H1 (cell line): ENCODE measurements around the gene PLGLB1. TPM values are rescaled to one million over a fixed set of nuclear protein-coding genes. Genes with fewer than 3 reads are reported as not detected.
"Not testable (repeated sequence)": the region's sequence is repeated elsewhere in the genome, so short reads cannot be mapped to it uniquely, and the experiment has no call there.

Experiments
- CTCF ChIA-PET: fragments of 300-600 bp; sonication (Branson Sonifier 250); formaldehyde crosslinking; loops from one replicate; lab custom pipeline; 2021; ENCODE audit not compliant: partially characterized antibody; lab: Charles Lee
- POLR2A ChIA-PET: fragments of 300-600 bp; sonication (Branson Sonifier 250); formaldehyde crosslinking; loops from one replicate; lab custom pipeline; 2021; ENCODE audit warnings: inconsistent platforms; ENCODE audit not compliant: partially characterized antibody; lab: Charles Lee
- DNase-seq, 2 experiments: peaks; one replicate each; pipeline versions ENCODE4 v3.0.0 to v3.0.0-alpha.2; 2010 to 2022; ENCODE audit warnings: low spot score in 2 of 2, low read depth in 1 of 2, mixed read lengths in 1 of 2
- FAIRE-seq: peaks from 2 replicates; lab custom pipeline; 2011; peaks lifted over from hg19 to GRCh38; lab: Jason Lieb, UNC
- H2AFZ ChIP-seq: 2 replicates; pipeline ENCODE4 v1.8.1; 2012; ENCODE audit warnings: low read length, inconsistent platforms
- H2AK5ac ChIP-seq: 2 replicates; pipeline ENCODE4 v1.6.1; 2013; ENCODE audit warnings: low read depth, low read length
- H2BK120ac ChIP-seq: replicated peaks from 2 replicates; pipeline ENCODE3; 2013; ENCODE audit warnings: low read depth, low read length, inconsistent platforms
- H2BK12ac ChIP-seq: 2 replicates; pipeline ENCODE4 v1.6.1; 2013; ENCODE audit warnings: low read depth, low read length
- H2BK15ac ChIP-seq: 2 replicates; pipeline ENCODE4 v1.6.1; 2013; ENCODE audit warnings: low read length
- H2BK20ac ChIP-seq: 2 replicates; pipeline ENCODE4 v1.6.1; 2013; ENCODE audit warnings: low read length
- H2BK5ac ChIP-seq: 2 replicates; pipeline ENCODE4 v1.6.1; 2013; ENCODE audit warnings: low read depth, low read length
- H3K14ac ChIP-seq: 2 replicates; pipeline ENCODE4 v1.6.1; 2013; ENCODE audit warnings: inconsistent platforms; ENCODE audit not compliant: insufficient read length
- H3K18ac ChIP-seq: 2 replicates; pipeline ENCODE4 v1.6.1; 2013; ENCODE audit warnings: low read length; ENCODE audit errors: extremely low read depth
- H3K23ac ChIP-seq: 2 replicates; pipeline ENCODE4 v1.6.1; 2013; ENCODE audit warnings: inconsistent platforms; ENCODE audit not compliant: insufficient read length
- H3K23me2 ChIP-seq: 2 replicates; pipeline ENCODE4 v1.6.1; 2013; ENCODE audit warnings: low read depth, low read length
- H3K27ac ChIP-seq: 2 replicates; pipeline ENCODE4 v1.6.1; 2011; ENCODE audit warnings: low read depth, low read length, inconsistent platforms
- H3K27me3 ChIP-seq, 4 experiments: replicated peaks in 1 of 4; 1 replicate in 1 of 4; 2 replicates in 3 of 4; pipeline versions ENCODE4 v1.6.1 to v1.8.1; 2011 to 2013; ENCODE audit warnings: low read length in 3 of 4, mild to moderate bottlenecking in 3 of 4, inconsistent platforms in 2 of 4, mixed read lengths in 2 of 4, moderate library complexity in 1 of 4; ENCODE audit not compliant: control insufficient read depth in 3 of 4, insufficient read depth in 3 of 4; ENCODE audit errors: extremely low read depth in 1 of 4
- H3K36me3 ChIP-seq, 4 experiments: 2 replicates each; pipeline versions ENCODE4 v1.6.1 to v1.8.1; 2011 to 2013; ENCODE audit warnings: mild to moderate bottlenecking in 4 of 4, low read length in 3 of 4, moderate library complexity in 2 of 4, control low read depth in 1 of 4, inconsistent platforms in 1 of 4; ENCODE audit not compliant: insufficient read depth in 4 of 4, control insufficient read depth in 2 of 4
- H3K4ac ChIP-seq: replicated peaks from 2 replicates; pipeline ENCODE3; 2013; ENCODE audit warnings: low read length, low read depth, mixed read lengths, inconsistent platforms; ENCODE audit not compliant: insufficient read length
- H3K4me1 ChIP-seq, 4 experiments: replicated peaks in 1 of 4; 1 replicate in 1 of 4; 2 replicates in 3 of 4; pipeline versions ENCODE4 v1.6.1 to v1.8.1; 2011 to 2013; ENCODE audit warnings: low read length in 3 of 4, inconsistent platforms in 2 of 4, mixed read lengths in 1 of 4; ENCODE audit not compliant: insufficient read depth in 4 of 4, control insufficient read depth in 3 of 4
- H3K4me2 ChIP-seq, 2 experiments: 2 replicates each; pipeline versions ENCODE4 v1.6.1 to v1.8.1; 2011 to 2013; ENCODE audit warnings: low read depth in 2 of 2, low read length in 2 of 2, control low read depth in 1 of 2, inconsistent platforms in 1 of 2, mild to moderate bottlenecking in 1 of 2; ENCODE audit not compliant: insufficient read depth in 1 of 2
- H3K4me3 ChIP-seq, 4 experiments: fragments of 200-600, 300-600 bp in 1 of 4; sonication (generic), shearing (Covaris generic), sonication (Bioruptor Twin) in 1 of 4; 2 replicates each; pipeline versions ENCODE4 v1.5.1 to v1.8.1; 2011 to 2016; ENCODE audit warnings: low read length in 4 of 4, low read depth in 3 of 4, control low read depth in 2 of 4, inconsistent platforms in 2 of 4, mild to moderate bottlenecking in 2 of 4, mixed read lengths in 1 of 4, moderate library complexity in 1 of 4; ENCODE audit not compliant: insufficient read depth in 2 of 4; ENCODE audit errors: extremely low read depth in 1 of 4
- H3K56ac ChIP-seq: replicated peaks from 2 replicates; pipeline ENCODE3; 2013; ENCODE audit warnings: low read depth, mild to moderate bottlenecking, mixed read lengths, low read length, inconsistent platforms; ENCODE audit not compliant: insufficient read length
- H3K79me1 ChIP-seq: 2 replicates; pipeline ENCODE4 v1.6.1; 2013; ENCODE audit warnings: low read depth, low read length, control low read depth
- H3K79me2 ChIP-seq, 2 experiments: 2 replicates each; pipeline versions ENCODE4 v1.6.1 to v1.8.1; 2012 to 2013; ENCODE audit warnings: low read length in 2 of 2, mild to moderate bottlenecking in 2 of 2, inconsistent platforms in 1 of 2; ENCODE audit not compliant: insufficient read depth in 2 of 2, control insufficient read depth in 1 of 2
- H3K9ac ChIP-seq, 4 experiments: replicated peaks in 1 of 4; 1 replicate in 1 of 4; 2 replicates in 3 of 4; pipeline versions ENCODE4 v1.6.1 to v1.8.1; 2011 to 2013; ENCODE audit warnings: low read depth in 3 of 4, low read length in 3 of 4, control low read depth in 2 of 4, mild to moderate bottlenecking in 2 of 4, moderate library complexity in 2 of 4, inconsistent platforms in 1 of 4; ENCODE audit errors: extremely low read depth in 1 of 4
- H3K9me3 ChIP-seq, 2 experiments: 2 replicates each; pipeline versions ENCODE4 v1.6.1 to v1.8.1; 2012 to 2013; ENCODE audit warnings: mild to moderate bottlenecking in 2 of 2, moderate library complexity in 2 of 2, control low read depth in 1 of 2, inconsistent platforms in 1 of 2, low read depth in 1 of 2, low read length in 1 of 2, mixed read lengths in 1 of 2; ENCODE audit not compliant: insufficient read depth in 2 of 2
- H4K20me1 ChIP-seq, 2 experiments: replicated peaks in 1 of 2; 2 replicates each; pipeline versions ENCODE3 to v1.8.1; 2011 to 2013; ENCODE audit warnings: inconsistent platforms in 2 of 2, low read length in 2 of 2, mild to moderate bottlenecking in 1 of 2; ENCODE audit not compliant: insufficient read depth in 2 of 2, control insufficient read depth in 1 of 2
- H4K5ac ChIP-seq: 2 replicates; pipeline ENCODE4 v1.6.1; 2013; ENCODE audit warnings: low read length, low read depth, mixed read lengths, inconsistent platforms; ENCODE audit not compliant: insufficient read length
- H4K8ac ChIP-seq: 2 replicates; pipeline ENCODE4 v1.8.0; 2013; ENCODE audit warnings: mild to moderate bottlenecking, moderate library complexity, low read length, inconsistent platforms; ENCODE audit not compliant: insufficient read depth; ENCODE audit errors: extremely low read depth
- H4K91ac ChIP-seq: replicated peaks from 2 replicates; pipeline ENCODE3; 2013; ENCODE audit warnings: low read length, mixed read lengths, inconsistent platforms; ENCODE audit not compliant: insufficient read length
- WGBS, 2 experiments: shearing (Covaris generic) in 1 of 2; methylation state at CpG; one replicate each; pipeline versions ENCODE4 v1.1.6 to v1.1.7; 2013 to 2015; ENCODE audit warnings: low lambda C conversion rate in 2 of 2, mixed read lengths in 2 of 2, inconsistent platforms in 1 of 2, low coverage in 1 of 2, missing lambda C conversion rate in 1 of 2; ENCODE audit not compliant: insufficient replicate concordance in 2 of 2, insufficient coverage in 1 of 2, insufficient read length in 1 of 2; ENCODE audit errors: extremely low coverage in 1 of 2, missing lambda C conversion rate in 1 of 2; 5-methylcytosine and 5-hydroxymethylcytosine counted together
- polyA plus RNA-seq, 7 experiments: library from polyadenylated mRNA; depleted of rRNA in 3 of 7; stranded (reverse) in 5 of 7; unstranded in 2 of 7; fragments of >200 nt in 5 of 7; fragments of 200-250 nt in 2 of 7; gene quantifications; 1 replicate in 5 of 7; 2 replicates in 1 of 7; 4 replicates in 1 of 7; pipeline versions ENCODE4 v1.2.1 to v1.2.3, GENCODE V29; 2011 to 2013; ENCODE audit warnings: missing spikeins in 2 of 7, mixed read lengths in 2 of 7
- total RNA-seq: library from RNA; stranded (reverse); fragmentation: NEBNext Ultra II Directional; extraction: Animal tissue kit (Norgen Biotek cat#: 25700); gene quantifications from 2 replicates; pipeline ENCODE4 v1.2.1, GENCODE V29; 2021

PLGLB1 gene
- total and polyA plus RNA-seq, 2 of the 8 experiments (the other 6 are each of a cell fraction or from before 2014, with no cell fraction given) = 0.14 TPM; not detected in 1

DNA sequence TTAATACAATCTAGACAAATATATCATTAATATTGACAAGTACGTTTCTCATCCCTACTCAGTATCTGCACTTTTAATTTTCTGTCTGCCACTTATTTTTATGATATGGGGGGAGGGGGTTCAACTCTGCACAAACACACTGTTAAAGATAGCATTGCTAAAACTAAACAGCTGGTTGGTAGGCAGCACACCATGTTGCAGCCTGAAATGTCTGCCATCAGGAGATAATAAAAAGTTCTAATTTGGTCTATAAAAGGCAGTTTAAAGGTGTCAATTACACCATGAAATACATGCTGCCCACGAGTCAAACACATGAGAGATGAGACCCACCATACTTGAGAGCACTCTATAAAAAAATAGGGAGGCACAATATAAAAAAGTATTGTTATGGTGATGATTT lies 42.7 kb upstream of the PLGLB1 start:
- H3K36me3 ChIP-seq, H4K20me1 ChIP-seq, H4K5ac ChIP-seq, DNase-seq, H2BK120ac ChIP-seq, H3K14ac ChIP-seq, H3K56ac ChIP-seq, H4K8ac ChIP-seq, H3K27ac ChIP-seq, H3K9ac ChIP-seq, H3K9me3 ChIP-seq, H3K27me3 ChIP-seq, CTCF ChIA-PET, H2AFZ ChIP-seq, H2AK5ac ChIP-seq, FAIRE-seq, POLR2A ChIA-PET, H3K4me3 ChIP-seq, H2BK12ac ChIP-seq, H3K4me1 ChIP-seq, H3K18ac ChIP-seq, H4K91ac ChIP-seq, H3K23ac ChIP-seq, H2BK20ac ChIP-seq, H3K79me1 ChIP-seq, H2BK5ac ChIP-seq, H3K4me2 ChIP-seq, H3K4ac ChIP-seq, H2BK15ac ChIP-seq, H3K23me2 ChIP-seq: not testable (repeated sequence)
- WGBS, 2 experiments = 80% methylated on average over 1 of the region's 2 CpGs; no CpG with 5 or more reads in 1 of the 2 experiments
- H3K79me2 ChIP-seq = peaks cover 0 to 21% of the 10 kb centered on the region in 2 experiments; a peak in 2 of 4 replicates

DNA sequence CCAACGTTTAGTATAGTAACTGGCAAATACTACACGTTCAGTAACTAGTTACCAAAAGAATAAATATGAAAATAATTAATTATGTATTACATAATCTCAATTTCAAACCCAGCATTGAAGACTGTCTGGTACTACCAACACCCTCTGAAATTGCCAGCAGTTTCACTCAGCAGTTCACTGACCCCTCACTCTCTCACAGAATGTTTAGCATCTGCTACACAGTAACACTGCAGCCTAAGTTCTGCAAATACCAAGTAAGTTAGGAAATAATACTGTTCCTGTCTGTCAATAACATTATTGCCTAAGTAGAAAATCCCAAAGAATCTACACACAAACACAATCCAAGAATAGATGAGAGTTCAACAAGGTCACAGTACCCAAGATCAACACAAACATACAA lies 41.8 kb upstream of the PLGLB1 start:
- H2BK5ac ChIP-seq, H3K18ac ChIP-seq, H3K4me3 ChIP-seq, H3K14ac ChIP-seq, H2BK120ac ChIP-seq, POLR2A ChIA-PET, H2BK12ac ChIP-seq, H2AK5ac ChIP-seq, H3K23ac ChIP-seq, H3K4ac ChIP-seq, H4K91ac ChIP-seq, DNase-seq, H4K20me1 ChIP-seq, H2BK20ac ChIP-seq, H3K4me2 ChIP-seq, H2AFZ ChIP-seq, H4K8ac ChIP-seq, H3K9me3 ChIP-seq, H3K9ac ChIP-seq, H3K36me3 ChIP-seq, H3K23me2 ChIP-seq, FAIRE-seq, H3K56ac ChIP-seq, H3K4me1 ChIP-seq, H3K27me3 ChIP-seq, H4K5ac ChIP-seq, H3K27ac ChIP-seq, CTCF ChIA-PET, H2BK15ac ChIP-seq, H3K79me1 ChIP-seq: not testable (repeated sequence)
- peaks cover 0 to 20% of the 10 kb centered on the region in 2 experiments; a peak in 2 of 4 replicates for H3K79me2 ChIP-seq
- no CpG with 5 or more reads among the region's 2 CpGs for WGBS, 2 experiments
